CD4-positive, alpha-beta T cell treated with Interleukin-17A for 1 hour (primary cell): Measurements from ENCODE around the gene IL15RA.
"Not testable (repeated sequence)": the region's sequence is repeated elsewhere in the genome, so short reads cannot be mapped to it uniquely, and the experiment has no call there.

ENCODE experiments used
- DNase-seq: peaks from one replicate; pipeline ENCODE4 v3.0.0-alpha.2; 2020

IL15RA gene

DNA sequence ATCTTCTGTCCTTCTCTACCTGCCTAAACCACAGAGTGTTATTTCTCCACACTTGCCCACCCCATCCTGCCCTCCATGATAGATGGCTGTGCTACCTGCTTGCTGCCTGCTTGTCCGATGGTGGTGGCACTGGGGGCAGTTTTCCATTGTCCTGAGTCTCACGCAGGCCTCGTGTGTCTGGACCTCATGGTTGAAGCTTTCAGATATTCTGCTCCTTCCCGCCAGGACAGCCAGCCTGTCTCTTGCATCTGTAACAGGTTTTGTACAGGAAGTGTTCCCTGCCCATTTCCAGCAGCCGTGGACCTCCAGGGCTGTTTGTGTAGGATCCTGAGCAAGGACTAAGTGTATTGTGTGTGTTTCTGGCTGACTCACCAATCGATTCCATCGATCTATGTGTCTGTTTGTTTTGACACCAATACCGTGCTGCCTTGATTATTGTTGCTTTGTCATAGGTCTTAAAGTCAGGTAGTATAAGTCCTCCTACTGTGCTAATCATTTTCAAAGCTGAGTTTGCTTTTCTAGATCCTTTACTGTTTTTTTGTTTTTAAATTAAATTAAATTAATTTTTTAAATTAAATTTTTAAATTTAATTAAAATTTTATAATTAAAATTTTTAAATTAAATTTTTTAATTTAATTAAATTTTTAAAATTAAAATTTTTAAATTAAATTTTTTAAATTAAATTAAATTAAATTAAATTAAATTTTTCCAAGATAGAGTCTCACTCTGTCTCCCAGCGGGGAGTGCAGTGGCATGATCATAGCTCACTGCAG lies 8.5 kb downstream of the IL15RA start:
- DNase-seq = no peak

GRCh38 chr10:5968037-5968680 lies 9.2 kb downstream of the IL15RA start:
- no peak for DNase-seq

DNA sequence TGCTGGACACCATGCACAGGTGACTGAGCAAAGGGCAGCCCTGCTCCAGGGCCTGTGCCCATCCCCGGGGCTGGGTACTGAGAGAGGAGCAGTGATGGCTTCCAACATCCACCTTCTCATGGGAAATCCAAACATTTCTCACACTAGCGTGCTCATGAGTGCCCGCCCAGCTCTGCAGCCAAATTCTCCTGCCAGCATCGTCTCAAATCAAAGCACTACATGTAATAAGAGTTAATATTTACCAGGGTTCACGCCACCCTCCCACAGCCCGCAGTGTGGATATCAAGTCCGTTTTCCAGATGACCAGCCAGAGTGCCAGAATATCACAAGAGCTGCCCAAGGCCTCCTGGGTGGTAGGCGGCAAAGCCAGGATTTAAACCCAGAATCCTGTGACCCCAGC lies 12.1 kb downstream of the IL15RA start:
- no peak for DNase-seq

GRCh38 chr10:5964736-5965135 lies 12.6 kb downstream of the IL15RA start:
- DNase-seq = no peak

DNA sequence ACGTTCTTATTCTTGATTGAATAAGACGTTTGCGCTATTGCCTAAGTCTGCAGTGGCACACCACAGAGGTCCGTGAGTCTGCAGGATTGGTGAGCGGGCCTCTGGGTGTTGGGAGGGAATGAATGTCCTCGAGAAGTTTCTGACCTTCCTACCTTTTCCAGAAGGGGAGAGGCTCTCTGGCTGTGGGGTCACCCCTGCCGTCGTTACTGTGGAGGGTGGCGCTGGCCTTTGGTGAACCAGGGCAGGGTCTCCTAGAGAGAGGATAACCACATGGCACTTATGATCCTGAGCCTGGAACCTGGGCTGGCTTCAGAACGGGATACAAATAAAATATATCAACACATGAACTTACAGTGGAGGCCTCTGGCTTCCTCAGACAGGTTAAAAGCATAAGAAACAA lies 13.8 kb downstream of the IL15RA start:
- DNase-seq = no peak

DNA sequence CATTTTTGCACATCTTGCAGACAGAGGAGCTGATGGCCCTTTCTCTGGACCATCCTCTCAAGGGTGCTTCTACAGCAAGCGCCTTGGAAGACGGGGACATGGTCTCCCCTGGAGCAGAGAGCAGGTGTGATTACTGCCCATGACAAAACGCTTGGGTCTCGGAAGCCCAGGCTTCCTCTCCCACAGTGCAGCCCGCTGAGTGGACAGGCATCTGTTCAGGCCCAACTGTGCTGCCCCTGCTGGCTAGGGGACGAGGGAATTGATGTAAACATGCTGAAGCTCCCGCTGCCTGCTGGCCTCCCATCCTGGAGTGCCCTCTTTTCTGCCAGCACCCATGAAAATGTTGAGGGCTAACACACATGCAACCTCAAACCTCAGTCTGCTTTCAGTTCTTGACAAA lies 14.3 kb downstream of the IL15RA start:
- DNase-seq = no peak

DNA sequence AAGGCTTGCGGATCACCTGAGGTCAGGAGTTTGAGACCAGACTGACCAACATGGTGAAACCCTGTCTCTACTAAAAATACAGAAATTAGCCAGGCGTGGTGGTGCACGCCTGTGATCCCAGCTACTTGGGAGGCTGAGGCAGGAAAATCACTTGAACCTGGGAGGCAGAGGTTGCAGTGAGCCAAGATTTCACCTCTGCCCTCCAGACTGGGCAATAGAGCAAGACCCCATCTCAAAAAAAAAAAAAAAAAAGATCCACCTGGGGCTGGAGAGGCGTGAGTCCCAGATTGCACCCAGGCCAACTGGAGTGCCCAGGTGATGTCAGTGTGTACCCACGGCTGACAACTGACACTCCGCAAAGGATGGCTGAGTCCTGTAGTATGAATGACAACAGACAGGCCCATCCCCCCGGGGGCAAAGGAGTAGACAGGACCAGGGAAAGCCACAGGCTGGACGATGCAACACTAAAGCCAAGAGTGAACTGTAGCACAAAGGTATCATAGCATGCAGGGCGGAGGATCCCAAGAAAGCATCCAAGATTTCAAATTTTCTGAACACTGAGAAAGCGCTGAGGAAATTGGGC lies 14.9 kb downstream of the IL15RA start:
- DNase-seq = not testable (repeated sequence)

- no peak for DNase-seq
These were observed 15.8 kb downstream of the IL15RA start for GRCh38 chr10:5961405-5962100.

DNA sequence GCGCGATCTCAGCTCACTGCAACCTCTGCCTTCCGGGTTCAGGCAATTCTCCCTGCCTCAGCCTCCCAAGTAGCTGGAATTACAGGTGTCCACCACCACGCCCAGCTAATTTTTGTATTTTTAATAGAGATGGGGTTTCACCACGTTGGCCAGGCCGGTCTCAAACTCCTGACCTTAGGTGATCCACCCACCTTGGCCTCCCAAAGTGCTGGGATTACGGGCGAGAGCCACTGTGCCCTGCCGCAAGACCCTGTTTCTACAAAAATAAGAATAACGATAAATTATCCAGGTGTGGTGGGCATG lies 16.4 kb downstream of the IL15RA start:
- not testable (repeated sequence) for DNase-seq

- no peak for DNase-seq
These were observed 17.0 kb downstream of the IL15RA start for GRCh38 chr10:5960070-5960972.

GRCh38 chr10:5959581-5960069 lies 17.7 kb downstream of the IL15RA start:
- DNase-seq = no peak

- DNase-seq = no peak
These were observed 18.2 kb downstream of the IL15RA start for GRCh38 chr10:5959142-5959541.

DNA sequence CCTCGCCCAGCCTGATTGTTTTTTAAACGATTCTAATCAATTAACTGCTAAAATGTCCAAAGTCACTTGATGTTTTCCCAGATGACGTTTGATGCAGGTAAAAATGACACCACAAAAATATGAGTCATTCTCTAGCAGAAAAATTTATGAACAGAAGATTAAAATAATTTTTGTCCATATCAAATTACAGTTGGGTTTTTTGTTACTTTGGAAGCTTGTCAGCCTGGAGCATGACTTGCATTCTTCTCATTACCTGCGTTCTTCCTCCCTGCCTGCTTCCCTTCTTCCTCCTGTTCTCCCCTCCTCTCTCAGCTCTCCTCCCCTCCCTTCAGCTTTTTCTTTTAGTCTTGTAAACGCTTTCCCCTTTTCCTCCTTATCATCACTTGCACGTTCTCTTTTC lies 18.7 kb downstream of the IL15RA start:
- DNase-seq = no peak

DNA sequence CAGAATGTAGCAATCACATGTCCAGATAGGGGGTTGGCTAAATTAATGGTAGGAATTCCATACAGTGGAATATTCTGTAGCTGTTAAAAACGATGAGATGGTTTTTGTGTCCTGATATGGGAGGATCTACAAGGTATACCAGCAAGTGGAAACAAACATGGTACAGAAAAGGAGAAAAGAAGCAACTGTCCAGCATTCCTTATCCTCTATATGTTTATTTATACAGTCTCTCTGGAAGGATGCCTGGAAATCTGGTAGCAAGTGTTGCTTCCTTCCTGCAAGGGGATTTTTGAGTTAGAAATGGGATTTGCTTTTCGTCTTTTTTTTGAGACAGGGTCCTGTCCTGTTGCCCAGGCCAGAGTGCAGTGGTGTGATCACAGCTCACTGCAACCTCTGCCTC lies 19.3 kb downstream of the IL15RA start:
- no peak for DNase-seq

DNA sequence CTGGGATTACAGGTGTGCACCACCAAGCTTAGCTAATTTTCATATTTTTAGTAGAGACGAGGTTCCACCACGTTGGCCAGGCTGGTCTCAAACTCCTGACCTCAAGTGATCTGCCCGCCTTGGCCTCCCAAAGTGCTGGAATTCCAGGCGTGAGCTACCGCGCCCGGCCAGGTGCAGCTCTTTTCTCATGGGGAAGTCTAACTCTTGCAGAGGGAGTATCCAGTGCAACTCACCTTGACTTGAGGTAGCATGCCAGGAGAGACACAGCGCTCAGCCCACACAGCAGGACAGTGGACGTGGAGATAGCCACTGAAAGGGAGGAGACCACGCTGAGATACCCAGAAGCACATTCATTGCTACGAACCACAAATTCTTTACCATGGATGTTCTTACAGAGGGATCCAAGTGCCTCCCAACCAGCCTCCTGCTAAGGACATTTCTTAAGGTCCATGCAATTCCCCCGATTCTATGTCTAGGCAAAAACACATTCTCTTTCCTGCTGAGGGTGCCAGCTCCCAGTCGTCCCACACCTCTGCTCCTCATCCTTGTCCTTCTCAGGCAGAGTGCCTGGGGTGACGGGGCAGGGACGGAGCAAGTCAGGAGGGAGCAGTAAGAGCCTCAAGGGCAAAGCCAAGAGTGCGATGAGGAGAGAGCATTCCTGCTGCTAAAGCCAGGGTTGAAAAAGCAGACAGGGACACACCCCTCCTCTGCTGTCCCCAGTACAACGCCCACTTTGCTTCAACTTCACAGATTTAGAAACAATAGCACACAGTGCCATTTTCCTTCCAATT lies 21.0 kb downstream of the IL15RA start:
- no peak for DNase-seq

- no peak for DNase-seq
These were observed 23.7 kb downstream of the IL15RA start for GRCh38 chr10:5953676-5954075.

DNA sequence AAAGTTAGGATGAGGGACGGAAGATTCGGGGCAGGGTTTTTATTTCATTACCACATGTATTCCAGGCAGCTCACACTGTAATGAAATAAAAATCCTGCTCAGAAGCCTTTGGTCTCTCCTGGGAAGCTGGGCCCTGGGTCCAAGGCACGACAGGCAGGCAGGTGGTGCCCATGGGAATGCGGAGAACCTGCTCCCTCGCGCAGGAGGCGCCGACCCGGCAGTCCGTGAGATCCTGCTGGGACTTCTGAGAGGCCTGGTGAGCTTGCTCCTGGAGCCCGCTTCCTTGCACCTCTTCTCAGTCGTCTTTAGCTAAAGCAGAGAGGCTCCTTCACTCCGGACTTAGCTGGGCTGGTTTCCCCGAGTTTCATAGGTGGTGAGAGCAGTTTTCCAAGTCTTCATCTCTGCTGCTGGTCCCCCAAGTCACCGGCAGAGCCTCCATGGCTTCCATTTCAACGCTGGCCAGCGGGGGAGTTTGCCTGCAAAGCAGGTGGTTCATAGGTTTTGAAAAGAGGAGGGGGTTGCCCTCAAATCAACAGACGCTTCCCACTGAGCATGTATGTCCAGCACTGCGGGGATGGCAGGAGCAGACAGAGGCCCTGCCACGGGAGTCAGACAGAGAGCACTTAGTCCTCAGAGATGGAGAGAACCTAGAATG lies 24.5 kb downstream of the IL15RA start:
- no peak for DNase-seq

- DNase-seq = no peak
These were observed 25.5 kb downstream of the IL15RA start for GRCh38 chr10:5951721-5952407.

- DNase-seq = no peak
These were observed 26.1 kb downstream of the IL15RA start for GRCh38 chr10:5951167-5951711.
